GM19099 (cell line): ENCODE results near the gene SHQ1.

Experiments used
- POLR2A ChIP-seq: IDR thresholded peaks from 3 replicates; pipeline ENCODE4 v1.6.1; 2011; ENCODE audit warnings: low read depth; ENCODE audit not compliant: insufficient read length; ENCODE audit errors: extremely low read depth

The SHQ1 gene

GRCh38 chr3:72725229-72725628 is 123.0 kb downstream of the SHQ1 start:
- TF ChIP-seq POLR2A = no peak

- no peak for TF ChIP-seq POLR2A
These were observed 124.2 kb downstream of the SHQ1 start for GRCh38 chr3:72724070-72724469.

GRCh38 chr3:72722930-72723726 is 125.1 kb downstream of the SHQ1 start:
- no peak for TF ChIP-seq POLR2A

- no peak for TF ChIP-seq POLR2A
These were observed 126.4 kb downstream of the SHQ1 start for GRCh38 chr3:72721683-72722381.

- no peak for TF ChIP-seq POLR2A
These were observed 127.7 kb downstream of the SHQ1 start for GRCh38 chr3:72720566-72720965.

- TF ChIP-seq POLR2A = no peak
These were observed 129.1 kb downstream of the SHQ1 start for GRCh38 chr3:72719137-72719536.

- TF ChIP-seq POLR2A = no peak
These were observed 139.8 kb downstream of the SHQ1 start for GRCh38 chr3:72708441-72708840.

GRCh38 chr3:72702997-72703396 is 145.2 kb downstream of the SHQ1 start:
- TF ChIP-seq POLR2A = no peak

GRCh38 chr3:72702390-72702789 is 145.9 kb downstream of the SHQ1 start:
- TF ChIP-seq POLR2A = no peak

GRCh38 chr3:72700106-72700505 is 148.1 kb downstream of the SHQ1 start:
- TF ChIP-seq POLR2A = no peak

GRCh38 chr3:72699631-72700030 is 148.6 kb downstream of the SHQ1 start:
- TF ChIP-seq POLR2A = no peak
